ENCODE results near the gene RPS16.

The RPS16 gene

DNA sequence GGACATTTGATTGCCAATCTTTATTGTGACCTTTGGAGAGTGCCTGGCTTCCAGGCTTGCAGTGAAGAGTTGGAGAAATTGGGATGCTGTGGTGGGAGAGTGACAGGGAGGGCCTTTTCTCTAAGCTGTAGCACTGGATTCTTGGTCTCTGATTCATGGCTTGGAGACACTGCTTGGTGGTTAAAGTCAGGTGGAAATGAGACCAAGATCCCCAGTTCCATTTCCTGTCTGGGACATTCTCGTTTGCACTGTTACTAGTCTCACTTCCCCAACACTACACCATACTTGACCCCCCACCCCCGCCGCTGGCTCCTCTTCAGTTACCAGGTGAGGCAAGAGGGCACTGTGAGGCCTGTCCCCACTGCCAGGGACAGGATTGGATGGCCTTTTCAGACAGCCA is 12.5 kb upstream of the RPS16 start:
- DNase-seq, result peak; percentile 56

GRCh38 chr19:39446365-39447084 is 10.8 kb upstream of the RPS16 start:
- no peak for DNase-seq

- DNase-seq, result peak; percentile 99
These were observed 9.7 kb upstream of the RPS16 start, which contains the start of gene SUPT5H for GRCh38 chr19:39445196-39446111. TSS of gene SUPT5H (plus strand) at chr19:39445582. CDS start at chr19:39445891, 309 bp downstream.

DNA sequence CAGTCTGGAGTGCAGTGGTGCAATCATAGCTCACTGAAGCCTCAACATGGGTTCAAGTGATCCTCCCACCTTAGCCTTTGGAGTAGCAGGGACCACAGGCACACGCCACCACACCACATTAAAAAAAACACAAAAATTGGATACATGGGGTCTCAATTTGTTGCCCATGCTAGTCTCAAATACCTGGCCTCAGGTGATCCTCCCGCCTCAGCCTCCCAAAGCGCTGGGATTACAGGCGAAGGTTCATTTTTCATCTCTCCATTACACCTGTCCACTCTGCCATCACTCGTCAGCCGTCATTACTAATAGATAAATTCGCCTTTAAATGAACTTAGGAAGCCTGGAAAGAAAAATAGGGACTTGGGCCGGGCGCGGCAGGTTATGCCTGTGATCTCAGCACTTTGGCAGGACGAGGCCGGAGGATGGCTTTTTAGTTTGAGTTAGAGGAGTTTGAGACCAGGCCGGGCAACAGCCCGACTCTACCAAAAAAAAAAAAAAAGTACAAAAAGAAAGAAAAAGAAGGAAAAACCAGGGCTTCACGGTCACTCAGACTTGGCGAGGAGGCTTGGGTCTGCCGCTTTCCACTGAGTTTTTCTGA is 8.9 kb upstream of the RPS16 start:
- no peak for DNase-seq

- no peak for DNase-seq
These were observed 2.7 kb upstream of the RPS16 start for GRCh38 chr19:39438270-39438934.

- DNase-seq, result no peak
These were observed 584 bp upstream of the RPS16 start for GRCh38 chr19:39436350-39436716.

DNA sequence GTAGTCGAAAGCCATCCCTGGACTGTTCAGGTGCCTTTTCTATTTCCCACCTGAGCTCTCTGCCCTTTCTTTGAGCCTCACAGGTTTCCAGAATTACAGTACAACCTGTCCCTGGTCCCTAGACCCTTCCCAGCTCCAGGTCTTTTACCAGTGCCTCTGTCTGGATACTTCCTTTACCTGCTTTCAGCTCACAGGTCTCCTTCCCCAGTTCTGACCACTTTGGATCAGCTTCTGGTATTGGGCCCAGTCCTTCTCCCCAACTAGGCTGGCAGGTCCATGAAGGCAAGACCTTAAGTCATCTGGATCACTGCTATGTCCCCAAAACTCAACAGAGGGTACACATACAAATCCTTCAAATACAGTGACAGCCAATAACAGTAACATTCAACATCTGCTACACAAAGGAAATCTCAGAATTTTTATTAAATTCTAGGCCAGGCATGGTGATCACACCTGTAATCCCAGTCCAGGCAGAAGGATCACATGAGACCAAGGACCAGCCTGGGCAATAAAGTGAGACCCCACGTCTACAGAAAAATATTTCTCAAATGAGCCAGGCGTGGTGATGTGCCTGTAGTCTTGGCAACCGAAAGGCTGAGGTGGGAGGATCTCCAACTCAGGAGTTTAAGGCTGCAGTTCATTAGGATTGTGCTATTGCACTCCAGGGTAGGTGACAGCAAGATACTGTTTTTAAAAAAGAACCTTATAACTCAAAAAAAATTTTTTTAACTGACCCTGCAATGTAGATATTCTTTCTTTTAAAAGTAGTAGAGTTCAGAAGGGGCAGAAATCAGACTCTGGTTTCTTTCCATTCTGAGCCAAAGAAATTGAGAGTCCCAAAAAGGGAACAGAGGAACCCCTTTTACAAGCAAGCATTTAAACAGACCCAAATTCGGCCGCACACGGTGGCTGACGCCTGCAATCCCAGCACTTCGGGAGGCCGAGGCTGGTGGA is 1.3 kb downstream of the RPS16 start:
- DNase-seq, result no peak

GRCh38 chr19:39433480-39434079 is 2.2 kb downstream of the RPS16 start:
- DNase-seq, result no peak

DNA sequence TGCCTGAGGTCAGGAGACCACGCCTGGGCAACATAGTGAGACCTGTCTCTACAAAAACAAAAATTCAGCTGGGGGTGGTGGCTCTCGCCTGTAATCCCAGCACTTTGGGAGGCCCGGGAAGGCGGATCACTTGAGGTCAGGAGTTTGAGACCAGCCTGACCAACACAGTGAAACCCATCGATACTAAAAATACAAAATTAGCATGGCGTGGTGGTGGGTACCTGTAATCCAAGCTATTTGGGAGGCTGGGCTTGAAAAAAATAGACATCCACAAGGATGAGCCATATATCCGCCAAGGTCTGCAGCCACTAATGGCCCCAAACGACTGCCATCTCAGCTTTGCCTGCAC is 3.1 kb downstream of the RPS16 start:
- no peak for DNase-seq

GRCh38 chr19:39430675-39431593 is 4.8 kb downstream of the RPS16 start:
- DNase-seq, result peak; percentile 74

DNA sequence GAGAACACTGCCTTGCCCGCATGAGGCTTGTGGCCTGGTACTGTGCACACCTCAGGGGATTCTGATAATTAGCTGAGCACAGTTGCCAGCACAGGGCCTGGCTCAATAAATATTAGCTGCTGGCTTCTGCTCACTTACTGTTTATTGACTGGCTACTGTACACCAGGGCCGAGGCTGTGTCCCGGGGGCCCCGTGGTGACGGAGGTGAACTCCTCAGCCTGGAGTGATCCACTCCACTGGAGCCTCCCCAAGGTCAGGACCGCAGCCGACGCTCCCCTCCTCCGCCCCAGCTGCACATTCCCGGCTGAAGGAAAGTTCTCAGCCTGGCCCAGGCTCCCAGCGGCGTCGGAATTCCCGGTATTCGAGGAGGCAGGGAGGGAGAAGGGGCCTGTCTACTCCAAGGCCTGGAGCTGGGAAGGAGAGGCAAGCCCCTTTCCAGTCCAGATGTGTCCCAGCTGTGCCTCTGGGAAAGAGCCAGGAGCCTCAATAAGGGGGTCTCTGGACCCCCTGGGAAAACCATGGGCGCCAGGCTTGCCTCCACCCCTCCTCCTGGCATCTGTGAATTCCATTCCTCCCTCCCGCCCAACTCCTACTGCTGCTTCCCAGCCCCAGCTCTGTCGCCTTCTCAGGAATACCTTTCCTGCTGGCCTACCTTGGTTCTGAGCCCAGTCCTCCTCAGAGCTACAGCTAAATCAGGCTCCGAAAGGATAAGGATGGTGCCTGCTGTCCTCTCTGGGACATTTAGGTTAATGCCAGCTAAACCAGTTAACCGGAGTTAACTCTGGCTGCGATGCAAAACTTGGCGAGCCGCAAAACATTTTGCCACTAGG is 7.3 kb downstream of the RPS16 start:
- no peak for DNase-seq

- no peak for DNase-seq
These were observed 8.0 kb downstream of the RPS16 start for GRCh38 chr19:39427707-39428106.

- DNase-seq, result no peak
These were observed 9.6 kb downstream of the RPS16 start for GRCh38 chr19:39426170-39426569.

- no peak for DNase-seq
These were observed 10.0 kb downstream of the RPS16 start for GRCh38 chr19:39425744-39426143.

GRCh38 chr19:39424934-39425333 is 10.8 kb downstream of the RPS16 start:
- no peak for DNase-seq

DNA sequence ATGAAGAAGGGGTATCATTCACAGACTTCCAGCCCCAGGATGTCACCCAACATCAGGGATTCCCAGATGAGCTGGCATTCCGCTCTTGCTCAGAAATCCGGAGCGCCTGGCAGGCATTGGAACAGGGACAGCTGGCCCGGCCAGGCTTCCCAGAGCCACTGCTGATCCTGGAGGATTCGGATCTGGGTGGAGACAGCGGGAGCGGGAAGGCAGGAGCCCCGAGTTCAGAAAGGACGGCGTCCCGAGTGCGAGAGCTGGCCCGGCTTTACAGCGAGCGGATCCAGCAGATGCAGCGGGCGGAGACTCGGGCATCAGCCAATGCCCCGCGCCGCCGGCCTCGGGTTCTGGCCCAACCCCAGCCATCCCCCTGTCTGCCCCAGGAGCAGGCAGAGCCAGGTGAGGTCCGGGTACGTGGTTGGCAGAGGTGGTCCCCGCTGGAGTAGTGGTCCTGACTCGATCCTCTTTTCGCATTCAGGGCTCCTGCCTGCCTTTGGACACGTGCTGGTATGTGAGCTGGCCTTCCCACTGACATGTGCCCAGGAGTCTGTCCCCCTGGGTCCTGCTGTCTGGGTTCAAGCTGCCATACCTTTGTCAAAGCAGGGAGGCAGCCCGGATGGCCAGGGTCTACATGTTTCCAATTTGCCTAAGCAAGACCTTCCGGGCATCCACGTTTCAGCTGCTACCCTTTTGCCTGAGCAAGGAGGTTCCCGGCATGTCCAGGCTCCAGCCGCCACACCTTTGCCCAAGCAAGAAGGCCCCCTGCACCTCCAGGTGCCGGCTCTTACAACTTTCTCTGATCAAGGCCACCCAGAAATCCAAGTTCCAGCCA is 12.3 kb downstream of the RPS16 start:
- no peak for DNase-seq

DNA sequence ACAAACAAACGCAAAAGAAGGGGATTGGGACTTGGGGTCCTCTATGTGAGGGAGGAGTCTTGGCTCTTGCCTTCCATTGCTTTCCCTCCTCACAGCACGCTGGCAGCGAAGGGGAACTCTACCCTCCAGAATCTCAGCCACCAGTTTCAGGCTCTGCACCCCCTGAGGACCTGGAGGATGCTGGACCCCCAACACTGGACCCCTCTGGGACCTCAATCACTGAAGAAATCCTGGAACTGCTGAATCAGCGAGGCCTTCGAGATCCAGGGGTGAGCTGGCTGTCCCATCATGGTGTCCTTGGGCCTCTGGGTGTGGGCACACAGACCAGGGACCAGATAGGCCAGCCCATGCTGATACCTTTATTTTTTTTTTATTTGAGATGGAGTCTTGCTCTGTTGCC is 13.7 kb downstream of the RPS16 start:
- DNase-seq, result no peak

- DNase-seq, result no peak
These were observed 15.0 kb downstream of the RPS16 start for GRCh38 chr19:39420769-39421168.

DNA sequence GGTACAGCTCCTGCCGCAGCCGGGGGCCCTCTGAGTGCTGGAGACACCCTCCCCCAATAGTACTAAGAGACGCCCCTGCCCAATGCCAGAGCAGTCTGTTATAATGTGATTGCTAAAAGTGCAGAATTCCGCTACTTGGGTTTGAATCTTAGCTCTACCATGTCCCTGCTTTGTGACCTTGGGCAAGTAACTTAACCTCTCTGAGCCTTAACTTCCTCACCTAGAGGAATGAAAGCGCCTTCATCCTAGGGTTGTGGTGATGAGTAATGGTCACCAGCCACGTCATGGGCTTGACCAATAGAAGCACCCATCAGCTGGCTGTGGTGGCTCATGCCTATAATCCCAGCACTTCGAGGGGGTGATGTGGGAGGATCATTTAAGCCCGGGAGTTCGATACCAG is 16.7 kb downstream of the RPS16 start:
- no peak for DNase-seq
